KBM-7 (cell line): ENCODE results near the gene NID2.

ENCODE experiments used
- DNase-seq: peaks from one replicate; pipeline ENCODE4 v3.0.0-alpha.2; 2015
- in situ Hi-C: fragments of 300-500 bp; cut with MboI; formaldehyde crosslinking; loops from 2 replicates; pipeline ENCODE4 v1.14.3; 2020; ENCODE audit warnings: low sequenced_read_pairs, low pct_unique_long_range_greater_than_20kb, mixed read lengths

NID2 gene

GRCh38 chr14:52040598-52040997, 28.3 kb downstream of the NID2 start:
- in situ Hi-C loops: no loop called here
- DNase-seq: no peak

GRCh38 chr14:52039124-52039815, 29.6 kb downstream of the NID2 start:
- in situ Hi-C loops: no loop called here
- DNase-seq: no peak

- in situ Hi-C loops: no loop called here
- DNase-seq: no peak
Measured at GRCh38 chr14:52033101-52033642, 35.7 kb downstream of the NID2 start.

GRCh38 chr14:52032204-52032801, 36.6 kb downstream of the NID2 start:
- in situ Hi-C loops: no loop called here
- no peak for DNase-seq

GRCh38 chr14:52031781-52032180, 37.1 kb downstream of the NID2 start:
- DNase-seq: no peak
- in situ Hi-C loops: no loop called here

GRCh38 chr14:52029881-52030280, 39.0 kb downstream of the NID2 start:
- in situ Hi-C loops: no loop called here
- DNase-seq: no peak

GRCh38 chr14:52026901-52027300, 42.0 kb downstream of the NID2 start:
- in situ Hi-C loops: no loop called here

GRCh38 chr14:52026017-52026660, 42.7 kb downstream of the NID2 start:
- in situ Hi-C loops: no loop called here
- DNase-seq: no peak

More at GRCh38 chr14:52026901-52027300, 42.0 kb downstream of the NID2 start:
- DNase-seq: no peak

GRCh38 chr14:52025310-52025709, 43.5 kb downstream of the NID2 start:
- no peak for DNase-seq
- in situ Hi-C loops: no loop called here

- in situ Hi-C loops: no loop called here
- DNase-seq: no peak
Measured at GRCh38 chr14:52023518-52023917, 45.3 kb downstream of the NID2 start.

GRCh38 chr14:52021957-52022600, 46.8 kb downstream of the NID2 start:
- DNase-seq: no peak
- in situ Hi-C loops: no loop called here

- in situ Hi-C loops: no loop called here
- DNase-seq: no peak
Measured at GRCh38 chr14:52020866-52021717, 47.8 kb downstream of the NID2 start.

- in situ Hi-C loops: no loop called here
- DNase-seq: no peak
Measured at GRCh38 chr14:52020161-52020714, 48.6 kb downstream of the NID2 start.

GRCh38 chr14:52018970-52019369, 49.9 kb downstream of the NID2 start:
- in situ Hi-C loops: no loop called here
- DNase-seq: no peak

- no peak for DNase-seq
- in situ Hi-C loops: no loop called here
Measured at GRCh38 chr14:52018252-52018651, 50.6 kb downstream of the NID2 start.

GRCh38 chr14:52015411-52016030, 53.3 kb downstream of the NID2 start:
- in situ Hi-C loops: no loop called here
- DNase-seq: no peak

GRCh38 chr14:52014601-52015267, 54.1 kb downstream of the NID2 start:
- DNase-seq: no peak
- in situ Hi-C loops: no loop called here
